HS-5 (cell line): ENCODE data around the gene SIRPA.

ENCODE experiments used
- DNase-seq: peaks from one replicate; pipeline ENCODE4 v3.0.0-alpha.2; 2012; ENCODE audit warnings: low read depth

Gene SIRPA

DNA sequence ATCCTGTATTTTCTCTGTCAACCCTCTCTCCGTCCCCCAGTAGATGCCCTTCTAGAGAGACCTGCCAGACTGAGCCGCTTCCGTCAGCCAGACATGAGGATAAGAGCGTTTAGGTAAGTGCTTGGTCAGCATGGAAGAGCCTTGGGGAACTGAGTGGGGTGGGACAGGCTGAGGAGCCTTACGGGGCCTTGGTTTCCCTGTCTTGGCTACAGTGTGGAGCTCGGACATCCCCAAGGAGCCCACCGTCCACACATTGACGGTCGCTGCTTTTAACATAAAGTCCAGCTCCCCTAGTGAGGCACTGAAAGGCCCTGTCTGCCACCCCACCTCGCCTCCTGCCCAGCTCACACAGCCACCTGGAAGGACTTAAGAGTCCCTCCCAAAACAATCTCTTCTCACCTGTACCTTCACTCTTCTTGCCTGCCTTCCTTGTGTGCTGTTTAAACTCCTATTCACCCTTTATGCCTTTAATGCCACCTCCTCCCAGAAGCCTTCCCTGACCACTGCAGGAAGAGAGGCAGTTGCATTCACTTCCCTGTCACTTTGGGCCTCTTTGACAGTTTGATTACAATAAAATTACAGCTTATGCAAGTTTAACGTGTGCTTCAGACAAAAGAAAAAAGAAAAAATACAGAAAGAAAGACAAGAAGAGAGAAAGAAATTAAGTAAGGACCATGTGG, 56.4 kb downstream of the SIRPA start:
- DNase-seq = no peak

DNA sequence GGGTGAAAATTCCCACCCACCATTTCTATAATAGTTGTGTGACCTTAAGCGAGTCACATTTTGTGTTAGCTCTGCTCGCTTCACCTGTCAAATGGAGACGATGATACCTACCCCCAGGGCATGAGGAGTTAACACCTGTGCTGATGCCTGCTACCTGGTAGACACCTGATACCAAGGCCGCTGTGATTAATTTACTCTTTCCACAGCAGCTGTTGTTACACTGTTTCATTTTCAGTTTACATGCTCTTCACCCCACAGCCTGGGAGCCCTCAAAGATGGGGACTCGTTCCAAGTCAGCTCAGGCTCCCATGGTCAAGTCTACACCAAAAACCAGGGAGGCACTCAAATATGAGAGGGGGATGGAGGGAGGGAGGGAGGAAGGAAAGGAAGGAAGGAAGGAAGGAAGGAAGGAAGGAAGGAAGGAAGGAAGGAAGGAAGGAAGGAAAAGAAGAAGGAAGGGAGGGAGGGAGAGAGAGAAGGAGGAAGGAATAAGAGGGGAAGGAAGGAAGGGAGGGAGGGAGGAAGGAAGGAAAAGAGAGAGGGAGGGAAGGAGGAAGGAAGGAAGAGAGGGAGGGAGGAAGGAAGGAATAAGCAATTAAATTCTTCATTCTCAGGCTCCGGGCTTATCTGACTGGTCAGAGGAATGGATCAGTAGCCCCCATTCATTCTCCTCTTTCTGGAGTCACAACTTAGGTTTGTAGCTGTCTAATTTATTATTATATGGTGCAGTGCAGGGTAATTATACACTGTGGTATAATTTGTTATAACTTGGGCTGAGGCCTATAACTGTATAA, 57.7 kb downstream of the SIRPA start:
- no peak for DNase-seq

GRCh38 chr20:1953621-1954020, 58.4 kb downstream of the SIRPA start:
- no peak for DNase-seq

DNA sequence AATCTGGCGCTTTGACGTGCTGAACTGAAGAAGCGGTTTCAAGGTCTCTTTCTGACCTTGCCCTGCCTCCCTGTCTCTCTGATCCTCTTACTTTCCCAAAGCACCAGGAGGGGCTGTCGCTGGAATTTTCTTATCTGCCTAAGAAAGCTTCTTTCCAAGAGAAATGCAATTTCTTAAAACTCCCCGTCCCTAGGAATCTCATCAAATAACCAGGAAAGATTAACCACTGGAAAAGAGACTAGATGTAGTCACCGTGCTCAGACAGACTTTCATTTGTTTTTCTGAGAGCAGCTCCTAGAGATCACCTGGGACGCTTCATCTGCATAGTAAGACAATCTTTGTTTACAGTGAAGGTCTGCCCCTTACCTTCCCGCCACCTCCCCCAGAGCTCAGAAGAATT, 60.0 kb downstream of the SIRPA start:
- no peak for DNase-seq

- DNase-seq = no peak
Observed at GRCh38 chr20:1958426-1958825, 63.2 kb downstream of the SIRPA start.

- no peak for DNase-seq
Observed at GRCh38 chr20:1959156-1959555, 63.9 kb downstream of the SIRPA start.

GRCh38 chr20:1961374-1961773, 66.2 kb downstream of the SIRPA start:
- no peak for DNase-seq

- no peak for DNase-seq
Observed at GRCh38 chr20:1964061-1964460, 68.9 kb downstream of the SIRPA start.

DNA sequence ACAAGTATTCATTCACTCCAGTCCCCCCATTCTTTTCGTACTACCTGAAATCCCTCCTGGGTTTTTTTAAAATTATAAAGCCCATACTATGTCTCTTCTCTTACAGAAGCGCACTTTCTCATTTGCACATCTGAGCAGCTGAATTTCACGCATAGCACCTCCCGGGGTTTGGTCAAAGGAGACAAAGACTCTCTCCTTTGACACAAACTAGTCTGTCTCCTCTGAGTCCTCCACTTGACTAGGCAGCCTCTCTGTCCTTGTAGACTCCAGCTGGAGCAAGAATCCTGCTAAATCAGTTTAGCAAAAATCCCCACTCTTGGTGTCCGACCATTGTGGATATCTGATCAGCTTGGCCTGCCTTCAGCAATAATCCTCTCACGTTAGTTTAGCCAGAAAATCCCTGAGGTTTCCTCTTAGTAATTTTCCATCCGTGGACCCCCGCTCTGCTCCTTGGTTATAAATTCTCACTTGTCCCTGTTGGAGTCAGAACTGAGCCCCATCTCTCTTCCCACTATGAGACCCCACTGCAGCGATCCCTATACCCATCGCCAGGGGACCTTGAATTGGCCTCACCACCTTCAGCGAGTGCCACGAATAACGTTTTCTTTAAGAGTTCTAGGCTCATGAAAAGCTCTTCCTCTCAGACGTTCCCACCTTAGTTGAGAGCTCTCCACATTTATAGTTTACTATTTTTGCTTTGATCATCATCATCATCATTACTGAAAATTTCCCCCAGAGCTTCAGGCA, 69.6 kb downstream of the SIRPA start:
- DNase-seq = no peak

DNA sequence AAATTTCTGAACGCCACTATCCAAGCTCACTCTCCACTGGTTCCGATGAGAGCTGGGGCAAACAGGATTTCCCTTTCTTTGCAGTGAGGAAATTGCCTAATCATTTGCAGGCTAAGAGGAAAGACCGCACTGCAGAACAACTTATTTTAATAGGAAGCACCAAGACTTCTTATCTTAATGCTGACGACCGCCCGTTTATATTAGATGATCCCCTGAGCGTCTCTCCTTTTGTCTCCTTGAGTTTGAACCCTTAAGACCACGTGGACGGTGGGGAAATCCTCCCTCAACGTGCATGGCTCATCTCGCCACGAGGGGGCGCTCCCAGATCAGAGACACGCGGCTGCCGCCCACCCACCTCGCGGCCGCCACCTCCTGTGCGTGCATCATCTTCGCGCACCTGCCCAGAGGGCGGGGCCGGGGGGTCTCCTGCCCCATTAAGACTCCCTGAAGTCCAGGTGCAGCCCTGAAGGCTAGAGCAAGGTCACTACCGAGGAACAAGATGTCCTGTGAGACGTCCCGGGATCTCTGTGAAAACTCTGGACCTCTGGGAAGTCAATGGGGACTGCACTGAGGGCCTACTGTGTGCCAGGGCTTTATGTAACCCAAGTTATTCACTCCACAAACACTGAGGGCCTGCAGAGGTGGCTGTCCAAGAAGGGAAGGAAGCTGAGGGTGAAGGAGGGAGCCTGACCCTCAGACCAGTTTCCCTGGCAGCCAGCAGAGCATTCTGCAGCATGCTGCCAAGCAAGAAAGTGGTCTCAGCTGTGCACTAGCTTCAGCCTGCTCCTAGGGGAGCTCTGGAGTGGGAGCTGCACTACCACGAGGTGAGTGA, 70.5 kb downstream of the SIRPA start:
- peak; percentile 22 for DNase-seq

- DNase-seq = no peak
Observed at GRCh38 chr20:1968964-1969363, 73.8 kb downstream of the SIRPA start.

DNA sequence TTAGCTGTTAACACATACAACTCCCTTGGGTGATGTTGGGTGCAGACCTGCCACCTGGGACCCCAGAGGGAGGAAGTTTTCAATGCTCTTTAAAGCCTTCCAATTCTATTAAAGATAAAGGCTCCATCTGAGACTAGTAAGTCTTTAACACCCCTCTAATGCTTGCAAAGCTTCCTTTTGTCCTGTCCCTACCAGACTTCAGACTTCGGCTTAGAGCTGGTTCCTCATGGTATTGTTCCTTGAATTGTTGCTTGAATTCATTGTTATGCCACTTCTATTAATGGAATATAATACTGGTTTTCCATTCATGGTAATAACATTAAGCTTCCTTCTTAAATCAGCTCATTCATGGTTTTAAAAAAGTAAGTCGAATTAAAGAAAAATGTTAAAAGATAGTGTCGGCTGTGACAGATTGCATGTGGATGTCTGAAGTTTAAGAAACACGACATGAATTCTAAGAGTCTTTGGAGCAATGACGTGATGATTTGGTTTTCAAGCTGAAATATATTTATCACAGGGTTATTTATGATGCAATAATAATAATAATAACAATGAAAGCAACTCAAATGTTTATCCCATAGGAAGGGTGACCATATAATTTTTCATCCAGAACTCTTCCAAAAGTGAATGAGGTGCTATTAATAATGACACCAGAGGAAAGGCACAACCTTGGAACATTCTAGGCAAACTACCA, 76.8 kb downstream of the SIRPA start:
- DNase-seq = no peak

GRCh38 chr20:1973601-1974440, 78.6 kb downstream of the SIRPA start:
- no peak for DNase-seq

DNA sequence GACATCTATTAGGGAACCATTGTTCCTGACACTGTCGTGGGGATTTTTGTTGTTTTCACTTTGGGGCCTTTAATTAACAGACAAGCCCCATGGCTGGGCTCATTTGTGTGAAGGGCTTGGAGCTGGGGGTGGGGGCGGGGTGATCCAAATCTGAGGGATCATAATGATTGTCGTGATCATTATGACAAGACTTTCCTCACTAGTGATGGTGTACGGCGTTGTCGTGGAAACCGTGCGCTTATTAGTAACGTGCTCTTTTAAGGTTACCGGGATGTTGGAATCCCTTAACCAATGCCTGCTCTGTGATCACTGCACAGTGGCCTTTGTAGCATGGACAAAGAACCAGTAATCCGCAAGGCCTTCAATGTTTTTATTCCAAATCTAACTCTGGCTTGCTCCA, 80.1 kb downstream of the SIRPA start:
- DNase-seq = no peak

DNA sequence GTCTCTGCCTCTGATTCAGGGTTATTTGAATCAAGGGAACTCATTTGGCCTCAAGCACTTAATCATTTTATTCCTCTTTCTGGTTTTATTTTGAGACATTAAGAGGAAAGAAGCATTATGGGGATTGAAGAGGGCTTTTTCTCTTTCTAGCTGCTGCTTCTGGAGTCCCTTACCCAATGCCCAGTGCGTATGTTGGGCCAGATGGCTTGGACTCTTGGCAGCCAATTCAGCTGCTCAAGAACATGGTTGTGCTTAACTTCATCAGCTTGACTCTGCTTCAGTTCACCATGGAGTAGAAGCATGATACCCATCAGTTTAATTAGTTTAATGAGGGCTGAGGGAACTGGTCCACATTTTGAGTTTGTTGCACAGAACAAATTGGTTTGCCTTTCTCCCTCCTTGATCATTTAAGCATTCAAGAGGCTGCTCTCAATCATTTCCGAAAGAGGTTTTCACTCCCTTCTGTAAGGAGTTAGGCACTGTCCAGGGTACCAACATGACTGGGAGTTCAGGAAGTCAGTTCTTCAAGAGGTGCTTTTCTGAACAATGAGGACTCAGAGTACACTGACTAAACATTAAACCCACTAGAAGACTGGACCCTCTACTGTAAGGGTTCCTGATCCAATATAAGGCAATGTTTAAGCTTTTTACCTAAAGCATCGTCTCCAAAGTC, 84.0 kb downstream of the SIRPA start:
- DNase-seq = no peak

GRCh38 chr20:1982686-1983085, 87.5 kb downstream of the SIRPA start:
- DNase-seq = no peak

- no peak for DNase-seq
Observed at GRCh38 chr20:1983301-1983700, 88.1 kb downstream of the SIRPA start.

DNA sequence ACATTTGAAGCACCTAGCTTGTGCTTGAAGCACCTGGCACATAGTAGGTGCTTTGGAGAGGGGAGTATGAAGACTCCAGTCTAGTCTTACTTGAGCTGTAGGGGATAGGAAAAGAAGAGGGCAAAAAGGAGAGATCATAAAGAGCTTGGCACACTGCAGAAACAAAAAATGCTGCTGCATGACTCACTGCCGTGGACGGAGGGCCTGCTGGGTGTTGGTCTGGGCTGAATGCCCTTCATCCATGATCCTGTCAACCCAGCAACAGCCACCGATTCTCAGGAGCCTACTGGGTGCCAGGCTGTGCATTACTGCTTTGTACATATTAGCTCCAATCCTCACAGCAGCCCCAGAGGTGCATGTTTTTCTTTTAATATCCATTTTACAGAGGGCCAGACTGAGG, 92.6 kb downstream of the SIRPA start:
- DNase-seq = no peak
